Right atrium auricular region (tissue), 2 donors: ENCODE data around the gene MRPL52. TPM values are rescaled to one million over a fixed set of nuclear protein-coding genes. Genes with fewer than 3 reads are reported as not detected.

ENCODE experiments used
- DNase-seq: peaks from one replicate; pipeline ENCODE4 v3.0.0-alpha.2; 2019; ENCODE audit warnings: low spot score
- H3K27ac ChIP-seq, 2 donors: fragments of 200-600 bp; sonication (generic); 1 replicate in 1 of 2; 2 replicates in 1 of 2; pipeline ENCODE4 v1.5.1; 2016 to 2019
- H3K27me3 ChIP-seq, 2 donors: fragments of 200-600 bp; sonication (generic); one replicate each; pipeline versions ENCODE4 v1.5.1 to v1.6.0; 2017 to 2019
- H3K36me3 ChIP-seq: fragments of 200-600 bp; sonication (generic); one replicate; pipeline ENCODE4 v1.5.1; 2016
- H3K4me1 ChIP-seq, 2 donors: fragments of 200-600 bp; sonication (generic); one replicate each; pipeline versions ENCODE4 v1.5.1 to v1.6.0; 2017 to 2019
- H3K4me3 ChIP-seq, 2 donors: fragments of 200-600 bp; sonication (generic); 1 replicate in 1 of 2; 2 replicates in 1 of 2; pipeline ENCODE4 v1.5.1; 2017 to 2019; ENCODE audit warnings: mild to moderate bottlenecking in 1 of 2, moderate library complexity in 1 of 2
- H3K9me3 ChIP-seq, 2 donors: fragments of 200-600 bp; sonication (generic); one replicate each; pipeline ENCODE4 v1.5.1; 2019
- total RNA-seq, 2 donors: library from RNA; depleted of rRNA; stranded (reverse); fragments of >200 nt; gene quantifications; one replicate each; pipeline ENCODE4 v1.1.0, GENCODE V29; 2016
- TF ChIP-seq, protein P1 (sequence below), 2 donors: fragments of 200-600 bp; sonication (generic); IDR thresholded peaks; one replicate each; pipeline ENCODE4 v1.5.1; 2019; ENCODE audit warnings: antibody characterized with exemption in 2 of 2

Gene MRPL52
- total RNA-seq, 2 donors from 2014 or later: 59.4 to 168 TPM

DNA sequence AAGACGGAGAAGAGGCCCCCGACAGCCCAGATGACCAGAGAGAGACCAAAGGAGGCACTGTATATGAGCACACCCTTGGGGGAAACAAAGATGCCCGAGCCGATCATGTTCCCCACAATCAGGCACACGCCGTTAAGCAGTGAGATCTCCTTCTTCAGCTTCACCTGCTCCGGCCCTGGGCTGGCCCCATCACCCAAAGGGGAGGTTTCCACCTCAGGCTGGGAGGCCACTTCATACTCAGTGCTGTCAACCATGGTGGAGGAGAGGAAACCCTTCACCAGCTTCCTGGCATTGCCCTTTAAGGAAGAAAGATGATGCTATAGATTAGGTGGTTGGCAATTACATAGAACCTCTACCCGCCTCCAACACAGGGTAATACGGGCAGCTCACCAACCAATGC lies 16.5 kb upstream of the MRPL52 start:
- Histone ChIP-seq H3K36me3 (no peaks in the 10 kb centered on the region), H3K27me3 (no peaks in the 10 kb centered on the region), H3K27ac (no peak overlapping the region), H3K4me3 (no peak overlapping the region), H3K9me3 (no peaks in the 10 kb centered on the region), H3K4me1 (peaks cover 0 to 5% of the 10 kb centered on the region in 2 donors)
- TF ChIP-seq, protein P1, sequence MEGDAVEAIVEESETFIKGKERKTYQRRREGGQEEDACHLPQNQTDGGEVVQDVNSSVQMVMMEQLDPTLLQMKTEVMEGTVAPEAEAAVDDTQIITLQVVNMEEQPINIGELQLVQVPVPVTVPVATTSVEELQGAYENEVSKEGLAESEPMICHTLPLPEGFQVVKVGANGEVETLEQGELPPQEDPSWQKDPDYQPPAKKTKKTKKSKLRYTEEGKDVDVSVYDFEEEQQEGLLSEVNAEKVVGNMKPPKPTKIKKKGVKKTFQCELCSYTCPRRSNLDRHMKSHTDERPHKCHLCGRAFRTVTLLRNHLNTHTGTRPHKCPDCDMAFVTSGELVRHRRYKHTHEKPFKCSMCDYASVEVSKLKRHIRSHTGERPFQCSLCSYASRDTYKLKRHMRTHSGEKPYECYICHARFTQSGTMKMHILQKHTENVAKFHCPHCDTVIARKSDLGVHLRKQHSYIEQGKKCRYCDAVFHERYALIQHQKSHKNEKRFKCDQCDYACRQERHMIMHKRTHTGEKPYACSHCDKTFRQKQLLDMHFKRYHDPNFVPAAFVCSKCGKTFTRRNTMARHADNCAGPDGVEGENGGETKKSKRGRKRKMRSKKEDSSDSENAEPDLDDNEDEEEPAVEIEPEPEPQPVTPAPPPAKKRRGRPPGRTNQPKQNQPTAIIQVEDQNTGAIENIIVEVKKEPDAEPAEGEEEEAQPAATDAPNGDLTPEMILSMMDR (IDR thresholded peaks at IDR 0.05): no peak
- no peak for DNase-seq

- TF ChIP-seq, protein P1 (IDR thresholded peaks at IDR 0.05): no peak
- Histone ChIP-seq H3K9me3 (no peaks in the 10 kb centered on the region), H3K4me3 (no peak overlapping the region), H3K27me3 (no peaks in the 10 kb centered on the region), H3K27ac (no peak overlapping the region), H3K4me1 (peaks cover 0 to 12% of the 10 kb centered on the region in 2 donors), H3K36me3 (no peaks in the 10 kb centered on the region)
- no peak for DNase-seq
Observed at GRCh38 chr14:22814373-22814772, 15.3 kb upstream of the MRPL52 start.

GRCh38 chr14:22814941-22815713 lies 14.6 kb upstream of the MRPL52 start, which contains the start of gene SLC7A7:
TSS of gene SLC7A7 (minus strand) at chr14:22815435. CDS start at chr14:22813398, 2,037 bp downstream.
- Histone ChIP-seq H3K36me3 (no peaks in the 10 kb centered on the region), H3K9me3 (no peaks in the 10 kb centered on the region), H3K4me3 (peak within 1 kb of the TSS in 1 of 2 donors; percentile 7), H3K27ac (peak within 1 kb of the TSS in 1 of 2 donors; percentile 16), H3K27me3 (no peaks in the 10 kb centered on the region), H3K4me1 (peaks cover 0 to 20% of the 10 kb centered on the region in 2 donors)
- TF ChIP-seq, protein P1 (IDR thresholded peaks at IDR 0.05): no peak
- no peak for DNase-seq

DNA sequence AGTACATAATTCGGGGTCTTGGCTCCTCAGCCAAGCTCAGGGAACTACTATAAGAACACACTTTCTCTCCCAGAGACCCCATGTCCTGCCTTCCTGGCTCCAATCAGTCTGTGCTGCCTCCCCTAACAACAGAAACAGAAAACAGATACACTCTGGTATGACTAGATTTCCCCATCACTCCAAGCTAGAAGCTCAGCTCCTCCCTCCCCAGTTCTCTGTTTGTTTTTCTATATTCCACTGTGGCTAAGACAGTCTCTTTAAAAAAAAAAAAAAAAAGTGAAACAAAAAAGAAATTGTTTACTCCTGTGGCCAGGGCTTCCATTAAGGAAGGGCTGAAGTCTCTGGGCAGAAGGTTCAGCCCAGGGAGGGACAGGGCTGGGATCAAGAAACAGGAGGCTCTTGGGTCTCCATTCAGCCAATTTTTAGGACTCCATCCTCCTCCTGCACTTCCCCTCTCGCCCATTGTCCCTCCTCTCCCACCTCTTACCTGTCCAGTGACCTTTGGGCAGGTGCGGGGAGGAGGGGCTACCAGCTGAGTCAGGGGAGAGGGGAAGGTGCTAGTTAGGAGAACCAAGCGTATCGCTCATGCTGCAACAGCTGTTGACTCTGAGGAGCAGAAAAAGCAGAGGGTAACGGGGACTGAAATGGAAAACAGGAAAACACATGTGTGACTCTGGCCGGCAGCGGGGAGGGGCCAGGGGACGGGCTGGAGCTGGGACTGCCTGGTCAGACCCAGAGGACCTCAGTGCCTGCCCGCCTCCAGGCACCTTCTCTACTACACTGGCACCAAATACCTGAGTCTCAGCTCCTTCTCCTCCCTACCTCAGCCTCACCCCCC lies 10.3 kb upstream of the MRPL52 start:
- DNase-seq: no peak
- Histone ChIP-seq H3K4me1 (peaks cover 0 to 34% of the 10 kb centered on the region in 2 donors), H3K27me3 (no peaks in the 10 kb centered on the region), H3K9me3 (no peaks in the 10 kb centered on the region), H3K36me3 (no peaks in the 10 kb centered on the region), H3K4me3 (peak overlapping the region in 1 of 2 donors; percentile 39), H3K27ac (peak overlapping the region; percentile 28 to 59)
- TF ChIP-seq, protein P1 (IDR thresholded peaks at IDR 0.05): no peak

GRCh38 chr14:22820731-22821130 lies 9.0 kb upstream of the MRPL52 start:
- no peaks in the 10 kb centered on the region for H3K36me3 ChIP-seq
- no peak overlapping the region for H3K27ac ChIP-seq
- TF ChIP-seq, protein P1 (IDR thresholded peaks at IDR 0.05): no peak
- no peak for DNase-seq
- no peak overlapping the region for H3K4me3 ChIP-seq
- no peaks in the 10 kb centered on the region for H3K9me3 ChIP-seq
- no peaks in the 10 kb centered on the region for H3K27me3 ChIP-seq
- H3K4me1 ChIP-seq: peaks cover 0 to 34% of the 10 kb centered on the region in 2 donors
